DOHH2 (cell line): ENCODE measurements around the gene CDKN1B.

Experiments used
- H3F3A ChIP-seq: fragments of 200-600 bp; sonication (generic), shearing (Covaris generic); 2 replicates; pipeline ENCODE4 v1.6.0; 2016; ENCODE audit warnings: antibody characterized with exemption, mild to moderate bottlenecking; ENCODE audit not compliant: control insufficient read depth, insufficient read depth
- H3K27ac ChIP-seq: fragments of 200-600 bp; sonication (generic); 2 replicates; pipeline ENCODE4 v1.5.1; 2014; ENCODE audit warnings: low read depth, mild to moderate bottlenecking, low read length, moderate library complexity
- H3K27me3 ChIP-seq: fragments of 200-600 bp; sonication (generic); 2 replicates; pipeline ENCODE4 v1.6.1; 2014; ENCODE audit warnings: mild to moderate bottlenecking, low read length, mixed read lengths; ENCODE audit not compliant: control insufficient read depth
- H3K36me3 ChIP-seq: fragments of 200-600 bp; sonication (generic); 2 replicates; pipeline ENCODE4 v1.6.1; 2014; ENCODE audit warnings: mild to moderate bottlenecking, low read length, moderate library complexity, mixed read lengths; ENCODE audit not compliant: control insufficient read depth
- H3K4me1 ChIP-seq: fragments of 200-600 bp; sonication (generic); 2 replicates; pipeline ENCODE4 v1.6.1; 2014; ENCODE audit warnings: mild to moderate bottlenecking, low read length, mixed read lengths; ENCODE audit not compliant: control insufficient read depth
- H3K4me2 ChIP-seq: fragments of 200-600 bp; sonication (generic); 2 replicates; pipeline ENCODE4 v1.6.0; 2014; ENCODE audit warnings: mild to moderate bottlenecking, low read length, moderate library complexity
- H3K4me3 ChIP-seq: fragments of 200-600 bp; sonication (generic); 2 replicates; pipeline ENCODE4 v1.5.1; 2014; ENCODE audit warnings: mild to moderate bottlenecking, low read length, mixed read lengths
- H3K79me2 ChIP-seq: fragments of 200-600 bp; sonication (generic); 2 replicates; pipeline ENCODE4 v1.6.1; 2014; ENCODE audit warnings: mild to moderate bottlenecking, low read length, mixed read lengths; ENCODE audit not compliant: control insufficient read depth
- H3K9me2 ChIP-seq: fragments of 200-600 bp; sonication (generic); replicated peaks from 2 replicates; pipeline ENCODE4 v1.6.1; 2014; ENCODE audit warnings: mild to moderate bottlenecking, low read length, mixed read lengths; ENCODE audit not compliant: control insufficient read depth
- H3K9me3 ChIP-seq: fragments of 200-600 bp; sonication (generic); 2 replicates; pipeline ENCODE4 v1.6.1; 2014; ENCODE audit warnings: antibody characterized with exemption, low read length, mixed read lengths; ENCODE audit not compliant: control insufficient read depth, insufficient read depth
- H4K20me1 ChIP-seq: fragments of 200-600 bp; sonication (generic); 2 replicates; pipeline ENCODE4 v1.6.0; 2014; ENCODE audit warnings: low read depth, mild to moderate bottlenecking, antibody characterized with exemption, low read length, moderate library complexity; ENCODE audit not compliant: control insufficient read depth, insufficient read depth
- EZH2phosphoT487 ChIP-seq: fragments of 200-600 bp; sonication (generic); IDR thresholded peaks from 2 replicates; pipeline ENCODE4 v1.6.1; 2017; ENCODE audit warnings: borderline replicate concordance, mild to moderate bottlenecking, antibody characterized with exemption, low read length, moderate library complexity, mixed read lengths
- TF ChIP-seq, protein P1 (sequence below): fragments of 200-600 bp; sonication (generic); IDR thresholded peaks from one replicate; pipeline ENCODE4 v1.5.1; 2014; ENCODE audit warnings: antibody characterized with exemption, mild to moderate bottlenecking, low read depth, low read length; ENCODE audit not compliant: poor library complexity, severe bottlenecking

Gene CDKN1B

DNA sequence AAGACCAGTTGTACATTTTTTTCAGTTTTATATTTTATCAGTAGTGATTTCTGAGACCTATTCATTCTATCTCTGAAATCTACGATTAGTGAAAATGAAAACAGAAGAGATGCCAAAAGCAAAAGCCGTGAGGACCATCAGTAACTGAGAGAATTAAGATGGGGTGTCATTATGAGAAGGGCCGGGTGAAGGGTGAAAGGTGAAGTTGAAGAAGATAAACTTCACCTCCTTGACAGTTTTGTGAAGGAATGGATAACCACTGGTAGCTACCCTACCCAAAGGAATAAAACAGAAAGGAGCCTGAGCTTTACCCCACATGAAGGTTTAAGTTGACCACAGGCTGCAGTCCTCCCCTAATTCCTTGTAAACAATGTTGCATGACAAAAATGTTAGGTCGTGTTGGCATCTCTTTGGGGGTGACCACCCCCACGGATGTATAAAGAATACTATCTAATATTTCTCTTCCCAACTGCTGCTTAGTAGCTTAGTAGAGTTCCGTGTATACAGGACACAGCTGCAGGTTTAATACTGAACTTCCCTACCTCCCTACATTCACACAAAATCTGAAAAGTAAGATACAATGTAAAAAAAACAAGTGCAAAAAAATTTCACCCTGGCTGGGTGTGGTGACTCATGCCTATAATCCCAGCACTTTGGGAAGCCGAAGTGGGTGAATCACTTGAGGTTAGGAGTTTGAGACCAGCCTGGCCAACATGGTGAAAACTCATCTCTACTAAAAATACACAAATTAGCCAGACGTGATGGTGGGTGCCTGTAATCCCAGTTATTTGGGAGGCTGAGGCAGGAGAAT, 45.1 kb upstream of the CDKN1B start:
- no peak overlapping the region for H3K4me2 ChIP-seq
- H3K79me2 ChIP-seq, result no peaks in the 10 kb centered on the region
- H3K27me3 ChIP-seq, result no peaks in the 10 kb centered on the region
- H4K20me1 ChIP-seq, result no peaks in the 10 kb centered on the region
- H3K4me3 ChIP-seq, result no peak overlapping the region
- H3K9me2 ChIP-seq, result no peaks in the 10 kb centered on the region
- H3K36me3 ChIP-seq, result no peaks in the 10 kb centered on the region
- H3K9me3 ChIP-seq, result no peaks in the 10 kb centered on the region
- H3F3A ChIP-seq, result no peaks in the 10 kb centered on the region
- TF ChIP-seq, protein P1, sequence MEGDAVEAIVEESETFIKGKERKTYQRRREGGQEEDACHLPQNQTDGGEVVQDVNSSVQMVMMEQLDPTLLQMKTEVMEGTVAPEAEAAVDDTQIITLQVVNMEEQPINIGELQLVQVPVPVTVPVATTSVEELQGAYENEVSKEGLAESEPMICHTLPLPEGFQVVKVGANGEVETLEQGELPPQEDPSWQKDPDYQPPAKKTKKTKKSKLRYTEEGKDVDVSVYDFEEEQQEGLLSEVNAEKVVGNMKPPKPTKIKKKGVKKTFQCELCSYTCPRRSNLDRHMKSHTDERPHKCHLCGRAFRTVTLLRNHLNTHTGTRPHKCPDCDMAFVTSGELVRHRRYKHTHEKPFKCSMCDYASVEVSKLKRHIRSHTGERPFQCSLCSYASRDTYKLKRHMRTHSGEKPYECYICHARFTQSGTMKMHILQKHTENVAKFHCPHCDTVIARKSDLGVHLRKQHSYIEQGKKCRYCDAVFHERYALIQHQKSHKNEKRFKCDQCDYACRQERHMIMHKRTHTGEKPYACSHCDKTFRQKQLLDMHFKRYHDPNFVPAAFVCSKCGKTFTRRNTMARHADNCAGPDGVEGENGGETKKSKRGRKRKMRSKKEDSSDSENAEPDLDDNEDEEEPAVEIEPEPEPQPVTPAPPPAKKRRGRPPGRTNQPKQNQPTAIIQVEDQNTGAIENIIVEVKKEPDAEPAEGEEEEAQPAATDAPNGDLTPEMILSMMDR, result no peak
- TF ChIP-seq EZH2phosphoT487, result no peak
- no peaks in the 10 kb centered on the region for H3K4me1 ChIP-seq
- H3K27ac ChIP-seq, result no peak overlapping the region

GRCh38 chr12:12673296-12673695, 43.9 kb upstream of the CDKN1B start:
- Histone ChIP-seq H4K20me1 (no peaks in the 10 kb centered on the region), H3K27ac (no peak overlapping the region), H3K4me3 (no peak overlapping the region), H3K27me3 (no peaks in the 10 kb centered on the region), H3K9me2 (no peaks in the 10 kb centered on the region), H3K9me3 (no peaks in the 10 kb centered on the region), H3K36me3 (no peaks in the 10 kb centered on the region), H3K4me2 (no peak overlapping the region), H3F3A (no peaks in the 10 kb centered on the region), H3K79me2 (no peaks in the 10 kb centered on the region), H3K4me1 (no peaks in the 10 kb centered on the region)
- TF ChIP-seq, protein P1, result no peak

- H3F3A ChIP-seq, result no peaks in the 10 kb centered on the region
- TF ChIP-seq, protein P1, result no peak
- TF ChIP-seq EZH2phosphoT487, result no peak
- no peaks in the 10 kb centered on the region for H3K79me2 ChIP-seq
- no peaks in the 10 kb centered on the region for H4K20me1 ChIP-seq
- no peak overlapping the region for H3K4me2 ChIP-seq
- H3K36me3 ChIP-seq, result no peaks in the 10 kb centered on the region
- no peaks in the 10 kb centered on the region for H3K9me2 ChIP-seq
- no peaks in the 10 kb centered on the region for H3K4me1 ChIP-seq
- H3K27me3 ChIP-seq, result no peaks in the 10 kb centered on the region
- H3K27ac ChIP-seq, result no peak overlapping the region
- H3K9me3 ChIP-seq, result no peaks in the 10 kb centered on the region
- no peak overlapping the region for H3K4me3 ChIP-seq
These were observed 40.6 kb upstream of the CDKN1B start for GRCh38 chr12:12676605-12677004.
